ENCODE measurements around the gene CXCL1.

DNA sequence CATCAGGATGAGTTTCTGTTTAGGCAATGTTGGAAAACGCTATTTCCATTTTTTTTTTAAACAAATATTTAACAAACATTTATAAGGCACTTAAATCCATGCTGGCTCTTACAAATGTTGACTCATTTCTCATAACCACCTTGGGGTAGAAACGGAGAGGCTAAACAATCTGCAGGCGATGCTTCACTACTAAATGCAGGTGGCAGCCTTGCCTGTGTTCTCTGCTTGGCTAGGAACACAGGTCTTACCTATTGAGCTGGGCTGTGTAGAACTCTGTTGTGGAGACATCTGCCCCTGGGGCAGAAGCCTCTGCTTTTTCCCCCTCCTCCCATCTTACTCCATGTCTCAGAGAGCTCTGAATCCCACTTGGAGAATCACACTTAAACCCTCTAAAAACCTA lies 1.4 kb upstream of the CXCL1 start:
- TF ChIP-seq, protein P1, sequence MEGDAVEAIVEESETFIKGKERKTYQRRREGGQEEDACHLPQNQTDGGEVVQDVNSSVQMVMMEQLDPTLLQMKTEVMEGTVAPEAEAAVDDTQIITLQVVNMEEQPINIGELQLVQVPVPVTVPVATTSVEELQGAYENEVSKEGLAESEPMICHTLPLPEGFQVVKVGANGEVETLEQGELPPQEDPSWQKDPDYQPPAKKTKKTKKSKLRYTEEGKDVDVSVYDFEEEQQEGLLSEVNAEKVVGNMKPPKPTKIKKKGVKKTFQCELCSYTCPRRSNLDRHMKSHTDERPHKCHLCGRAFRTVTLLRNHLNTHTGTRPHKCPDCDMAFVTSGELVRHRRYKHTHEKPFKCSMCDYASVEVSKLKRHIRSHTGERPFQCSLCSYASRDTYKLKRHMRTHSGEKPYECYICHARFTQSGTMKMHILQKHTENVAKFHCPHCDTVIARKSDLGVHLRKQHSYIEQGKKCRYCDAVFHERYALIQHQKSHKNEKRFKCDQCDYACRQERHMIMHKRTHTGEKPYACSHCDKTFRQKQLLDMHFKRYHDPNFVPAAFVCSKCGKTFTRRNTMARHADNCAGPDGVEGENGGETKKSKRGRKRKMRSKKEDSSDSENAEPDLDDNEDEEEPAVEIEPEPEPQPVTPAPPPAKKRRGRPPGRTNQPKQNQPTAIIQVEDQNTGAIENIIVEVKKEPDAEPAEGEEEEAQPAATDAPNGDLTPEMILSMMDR (IDR thresholded peaks at IDR 0.05; ENCODE audit: insufficient read depth, low read length, poor library complexity, severe bottlenecking) = no peak
- no peak for TF ChIP-seq EZH2phosphoT487 (conservative IDR thresholded peaks at IDR 0.05; ENCODE audit: low read length)
